Hematopoietic multipotent progenitor cell treated with erythropoietin and hydrocortisone succinate and interleukin-3 and kit ligand, for 17 days (in vitro differentiated cells): ENCODE measurements around the gene CBFB.

Experiments used
- DNase-seq: peaks from one replicate; pipeline ENCODE4 v3.0.0-alpha.2; 2015; ENCODE audit warnings: low spot score

CBFB gene

GRCh38 chr16:67016681-67017420, 12.1 kb upstream of the CBFB start:
- no peak for DNase-seq

- DNase-seq: no peak
These were observed 11.6 kb upstream of the CBFB start for GRCh38 chr16:67017421-67017750.

GRCh38 chr16:67017810-67018488, 11.0 kb upstream of the CBFB start:
- peak; percentile 59 for DNase-seq

- DNase-seq: no peak
These were observed 9.8 kb upstream of the CBFB start for GRCh38 chr16:67019171-67019570.

GRCh38 chr16:67021321-67021720, 7.6 kb upstream of the CBFB start:
- DNase-seq: no peak

GRCh38 chr16:67022531-67023214, 6.3 kb upstream of the CBFB start:
- no peak for DNase-seq

- DNase-seq: no peak
These were observed 5.3 kb upstream of the CBFB start for GRCh38 chr16:67023689-67024088.

GRCh38 chr16:67024384-67025209, 4.4 kb upstream of the CBFB start:
- no peak for DNase-seq

- no peak for DNase-seq
These were observed 3.8 kb upstream of the CBFB start for GRCh38 chr16:67025210-67025550.

GRCh38 chr16:67026570-67026969, 2.4 kb upstream of the CBFB start:
- DNase-seq: no peak

GRCh38 chr16:67027046-67027445, 1.9 kb upstream of the CBFB start:
- no peak for DNase-seq

- no peak for DNase-seq
These were observed 718 bp upstream of the CBFB start for GRCh38 chr16:67028167-67028695.

- no peak for DNase-seq
These were observed 526 bp downstream of the CBFB start for GRCh38 chr16:67029254-67030096.

- DNase-seq: no peak
These were observed 1.4 kb downstream of the CBFB start for GRCh38 chr16:67030221-67030962.

- DNase-seq: no peak
These were observed 5.5 kb downstream of the CBFB start for GRCh38 chr16:67034487-67034886.

GRCh38 chr16:67035364-67035763, 6.4 kb downstream of the CBFB start:
- no peak for DNase-seq

- DNase-seq: no peak
These were observed 7.4 kb downstream of the CBFB start for GRCh38 chr16:67036323-67036741.

GRCh38 chr16:67039260-67040020, 10.5 kb downstream of the CBFB start:
- DNase-seq: no peak

GRCh38 chr16:67040166-67040565, 11.2 kb downstream of the CBFB start:
- no peak for DNase-seq

- no peak for DNase-seq
These were observed 12.0 kb downstream of the CBFB start for GRCh38 chr16:67040906-67041305.
